Transverse colon (tissue), 4 donors: ENCODE results near the gene ATP6V1B1.

Source experiments
- EP300 ChIP-seq: sonication (generic); formaldehyde crosslinking; IDR thresholded peaks from one replicate; pipeline ENCODE4 v1.6.1; 2017; ENCODE audit warnings: antibody characterized with exemption, low read depth
- POLR2A ChIP-seq: fragments of 450-650 bp; IDR thresholded peaks from one replicate; pipeline ENCODE4 v1.6.1; 2016; ENCODE audit warnings: antibody characterized with exemption, mild to moderate bottlenecking, moderate library complexity
- POLR2AphosphoS5 ChIP-seq, 3 donors: sonication (generic); formaldehyde crosslinking; IDR thresholded peaks; one replicate each; pipeline ENCODE4 v1.6.1; 2016; ENCODE audit warnings: antibody characterized with exemption in 3 of 3
- TF ChIP-seq, protein P1 (sequence below), 5 experiments: fragments of 200-600 bp in 3 of 5; fragments of 450-650 bp in 2 of 5; sonication (generic) in 3 of 5; IDR thresholded peaks; 1 replicate in 2 of 5; 2 replicates in 3 of 5; pipeline ENCODE4 v1.5.1; 2016 to 2017; ENCODE audit warnings: antibody characterized with exemption in 5 of 5, inconsistent platforms in 3 of 5, mild to moderate bottlenecking in 2 of 5, moderate library complexity in 1 of 5

GRCh38 chr2:70987386-70987785 lies 51.7 kb downstream of the ATP6V1B1 start:
- TF ChIP-seq, protein P1, sequence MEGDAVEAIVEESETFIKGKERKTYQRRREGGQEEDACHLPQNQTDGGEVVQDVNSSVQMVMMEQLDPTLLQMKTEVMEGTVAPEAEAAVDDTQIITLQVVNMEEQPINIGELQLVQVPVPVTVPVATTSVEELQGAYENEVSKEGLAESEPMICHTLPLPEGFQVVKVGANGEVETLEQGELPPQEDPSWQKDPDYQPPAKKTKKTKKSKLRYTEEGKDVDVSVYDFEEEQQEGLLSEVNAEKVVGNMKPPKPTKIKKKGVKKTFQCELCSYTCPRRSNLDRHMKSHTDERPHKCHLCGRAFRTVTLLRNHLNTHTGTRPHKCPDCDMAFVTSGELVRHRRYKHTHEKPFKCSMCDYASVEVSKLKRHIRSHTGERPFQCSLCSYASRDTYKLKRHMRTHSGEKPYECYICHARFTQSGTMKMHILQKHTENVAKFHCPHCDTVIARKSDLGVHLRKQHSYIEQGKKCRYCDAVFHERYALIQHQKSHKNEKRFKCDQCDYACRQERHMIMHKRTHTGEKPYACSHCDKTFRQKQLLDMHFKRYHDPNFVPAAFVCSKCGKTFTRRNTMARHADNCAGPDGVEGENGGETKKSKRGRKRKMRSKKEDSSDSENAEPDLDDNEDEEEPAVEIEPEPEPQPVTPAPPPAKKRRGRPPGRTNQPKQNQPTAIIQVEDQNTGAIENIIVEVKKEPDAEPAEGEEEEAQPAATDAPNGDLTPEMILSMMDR (IDR thresholded peaks at IDR 0.05), result no peak
- TF ChIP-seq EP300 (no peak), POLR2A (no peak), POLR2AphosphoS5 (IDR thresholded peaks at IDR 0.05) (no peak)
